Anterior cingulate cortex (tissue), 58 donors: ENCODE data around the gene RBCK1.
"Not testable (repeated sequence)": the region's sequence is repeated elsewhere in the genome, so short reads cannot be mapped to it uniquely, and the experiment has no call there.

ENCODE experiments used
- DNase-seq, 58 donors: peaks; one replicate each; lab custom pipeline; 2025; lab: John Stamatoyannopoulos, UW

Gene RBCK1

GRCh38 chr20:433300-433975 lies 25.3 kb downstream of the RBCK1 start:
- no peak for DNase-seq

GRCh38 chr20:434221-434620 lies 26.1 kb downstream of the RBCK1 start:
- DNase-seq: no peak

- no peak for DNase-seq
These were observed 26.7 kb downstream of the RBCK1 start for GRCh38 chr20:434661-435419.

GRCh38 chr20:435558-435957 lies 27.5 kb downstream of the RBCK1 start:
- no peak for DNase-seq

GRCh38 chr20:436476-436875 lies 28.4 kb downstream of the RBCK1 start:
- DNase-seq: no peak

- DNase-seq: no peak
These were observed 29.8 kb downstream of the RBCK1 start for GRCh38 chr20:437787-438486.

- DNase-seq: no peak
These were observed 30.7 kb downstream of the RBCK1 start for GRCh38 chr20:438571-439469.

GRCh38 chr20:440148-440547 lies 32.0 kb downstream of the RBCK1 start:
- DNase-seq: no peak

GRCh38 chr20:440636-441035 lies 32.5 kb downstream of the RBCK1 start:
- DNase-seq: no peak

- DNase-seq: no peak
These were observed 35.2 kb downstream of the RBCK1 start for GRCh38 chr20:443223-443775.

GRCh38 chr20:444117-444516 lies 36.0 kb downstream of the RBCK1 start:
- DNase-seq: no peak

GRCh38 chr20:444862-445426 lies 36.8 kb downstream of the RBCK1 start:
- DNase-seq: peak in 2 of 58 donors; percentile 14 to 21

GRCh38 chr20:445514-446336 lies 37.6 kb downstream of the RBCK1 start:
- DNase-seq: no peak

- not testable (repeated sequence) for DNase-seq
These were observed 43.9 kb downstream of the RBCK1 start for GRCh38 chr20:452021-452420.

GRCh38 chr20:454951-455350 lies 46.9 kb downstream of the RBCK1 start:
- DNase-seq: no peak

- DNase-seq: no peak
These were observed 50.7 kb downstream of the RBCK1 start for GRCh38 chr20:458776-459175.

GRCh38 chr20:460180-460579 lies 52.1 kb downstream of the RBCK1 start:
- no peak for DNase-seq

- DNase-seq: peak in 1 of 58 donors; percentile 11
These were observed 52.6 kb downstream of the RBCK1 start for GRCh38 chr20:460707-461106.
